Umbilical cord (tissue), 1 donor: ENCODE data around the gene GP2. TPM values are rescaled to one million over a fixed set of nuclear protein-coding genes. Genes with fewer than 3 reads are reported as not detected.

Experiments used
- total RNA-seq: library from RNA; depleted of rRNA; stranded (reverse); fragments of >200 nt; gene quantifications from one replicate; pipeline ENCODE4 v1.2.3, GENCODE V29; 2014; ENCODE audit warnings: low replicate concordance; ENCODE audit not compliant: insufficient read depth

Gene GP2
- total RNA-seq, 1 donor from 2014 or later = not detected

Other genes with a start within 250 kb of the GP2 start
- 2.6 TPM for gene UMOD, start 25.2 kb upstream of the GP2 start, total RNA-seq
- gene PDILT, start 77.2 kb upstream of the GP2 start, total RNA-seq = not detected
- 9.9 TPM for gene ACSM5, start 82.0 kb upstream of the GP2 start, total RNA-seq
- gene ACSM2A, start 124.0 kb upstream of the GP2 start, total RNA-seq = 5.1 TPM
- gene ACSM2B, start 248.9 kb upstream of the GP2 start, total RNA-seq = 4.6 TPM